NCI-H2107 treated with DMSO at 0.1 percent for 48 hours (cell line): Measurements from ENCODE around the gene EYA4.
A peak's percentile ranks its signal among the peaks of the same experiment; 100 is the strongest.

ENCODE experiments used
- DNase-seq: peaks from one replicate; lab custom pipeline; 2025; ENCODE audit not compliant: unreplicated experiment; lab: John Stamatoyannopoulos, UW

EYA4 gene

GRCh38 chr6:133504158-133504557 is 263.0 kb downstream of the EYA4 start:
- DNase-seq, result no peak

GRCh38 chr6:133504761-133505160 is 263.6 kb downstream of the EYA4 start:
- DNase-seq, result no peak

GRCh38 chr6:133505681-133506080 is 264.5 kb downstream of the EYA4 start:
- no peak for DNase-seq

- peak; percentile 53 for DNase-seq
Measured at GRCh38 chr6:133512410-133513016, 271.4 kb downstream of the EYA4 start.

GRCh38 chr6:133523816-133524215 is 282.7 kb downstream of the EYA4 start:
- no peak for DNase-seq

GRCh38 chr6:133526436-133526835 is 285.3 kb downstream of the EYA4 start:
- DNase-seq, result no peak

- DNase-seq, result no peak
Measured at GRCh38 chr6:133528566-133528965, 287.4 kb downstream of the EYA4 start.

GRCh38 chr6:133532908-133533307 is 291.8 kb downstream of the EYA4 start:
- no peak for DNase-seq

GRCh38 chr6:133539502-133540259 is 298.5 kb downstream of the EYA4 start:
- DNase-seq, result no peak

GRCh38 chr6:133540361-133540760 is 299.2 kb downstream of the EYA4 start:
- DNase-seq, result no peak

- DNase-seq, result no peak
Measured at GRCh38 chr6:133541040-133541439, 299.9 kb downstream of the EYA4 start.

GRCh38 chr6:133542056-133542821 is 301.1 kb downstream of the EYA4 start:
- no peak for DNase-seq

- DNase-seq, result peak; percentile 50
Measured at GRCh38 chr6:133544419-133544818, 303.3 kb downstream of the EYA4 start.

GRCh38 chr6:133546098-133546497 is 304.9 kb downstream of the EYA4 start:
- DNase-seq, result no peak

GRCh38 chr6:133547136-133547535 is 306.0 kb downstream of the EYA4 start:
- DNase-seq, result no peak

- no peak for DNase-seq
Measured at GRCh38 chr6:133548423-133549159, 307.4 kb downstream of the EYA4 start.

- DNase-seq, result no peak
Measured at GRCh38 chr6:133549371-133549801, 308.2 kb downstream of the EYA4 start.

GRCh38 chr6:133550026-133550425 is 308.9 kb downstream of the EYA4 start:
- no peak for DNase-seq

GRCh38 chr6:133551436-133551835 is 310.3 kb downstream of the EYA4 start:
- no peak for DNase-seq

GRCh38 chr6:133551847-133552341 is 310.7 kb downstream of the EYA4 start:
- DNase-seq, result no peak

- peak; percentile 71 for DNase-seq
Measured at GRCh38 chr6:133553652-133554051, 312.5 kb downstream of the EYA4 start.
